Right ventricle myocardium superior (tissue), 1 donor: ENCODE data around the gene PSTPIP1. TPM values are rescaled to one million over a fixed set of nuclear protein-coding genes. Genes with fewer than 3 reads are reported as not detected.
A peak's percentile ranks its signal among the peaks of the same experiment; 100 is the strongest.

Experiments
- ATAC-seq: fragments of 200-7000 bp; cut with Tn5 transposase; one replicate; pipeline ENCODE4 v1.9.1; 2020; ENCODE audit warnings: mild to moderate bottlenecking; ENCODE audit not compliant: poor library complexity
- DNase-seq: peaks from one replicate; pipeline ENCODE4 v3.0.0-alpha.2; 2020
- intact Hi-C: fragments of 100-400 bp; cut with DNase I; formaldehyde crosslinking; loops from one replicate; pipeline ENCODE4 v1.11.2; 2022
- total RNA-seq: library from RNA; stranded (reverse); fragmentation: NEBNext Ultra II Directional; extraction: Animal tissue kit (Norgen Biotek cat#: 25700); gene quantifications from one replicate; pipeline ENCODE4 v1.2.1, GENCODE V29; 2021
- donor health status: DM: no; HTN: yes; CAD: no; lungs with severe emphysema.

PSTPIP1 gene
- total RNA-seq, 1 donor from 2014 or later: 5.0 TPM

DNA sequence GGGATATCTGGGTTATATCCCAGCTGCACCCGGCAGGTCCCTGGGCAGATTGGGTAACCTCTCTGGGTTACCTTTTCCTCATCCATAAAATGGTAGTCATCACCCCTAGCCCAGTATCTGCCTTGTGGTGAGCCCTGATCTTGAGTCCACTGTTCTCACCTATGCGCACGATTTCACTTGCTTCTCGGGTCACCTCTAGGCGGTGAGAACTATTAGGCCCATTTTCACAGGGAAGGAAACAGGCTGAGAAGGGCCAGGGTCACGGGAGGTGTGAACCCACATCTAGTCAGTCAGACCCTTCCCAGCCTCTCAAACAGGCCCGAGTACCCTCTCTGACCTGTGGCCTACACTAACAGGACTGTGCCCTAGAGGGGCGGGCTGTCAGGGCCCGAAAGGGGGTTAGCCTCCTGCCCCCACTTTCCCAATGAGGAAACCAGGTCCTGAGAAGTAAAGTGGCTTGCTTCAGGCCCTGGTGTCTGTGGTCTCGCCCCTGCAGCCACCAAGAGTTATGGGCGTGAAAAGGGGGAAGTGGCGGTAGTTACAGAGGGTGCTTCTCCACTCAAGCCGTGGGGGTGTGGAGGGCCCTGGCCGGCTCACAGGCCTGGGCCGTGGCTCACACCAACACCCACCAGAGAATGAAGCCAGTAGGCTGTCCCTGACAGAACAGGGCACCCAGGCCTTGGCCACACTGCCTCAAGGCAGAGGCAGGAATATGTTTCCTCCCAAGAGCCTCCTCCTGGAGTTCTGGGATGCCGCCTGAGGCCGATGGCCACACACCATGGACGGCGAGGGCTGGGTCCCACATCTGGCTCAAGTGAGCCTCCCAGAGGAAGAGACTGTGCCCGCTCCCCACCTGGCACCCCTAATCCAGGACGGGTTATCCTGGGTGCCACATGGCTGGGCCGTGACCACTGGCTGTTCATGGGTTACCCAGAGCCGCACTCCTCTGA lies 19.5 kb downstream of the PSTPIP1 start:
- ATAC-seq (peak; percentile 47), DNase-seq (no peak)
- intact Hi-C loops: no loop called here

DNA sequence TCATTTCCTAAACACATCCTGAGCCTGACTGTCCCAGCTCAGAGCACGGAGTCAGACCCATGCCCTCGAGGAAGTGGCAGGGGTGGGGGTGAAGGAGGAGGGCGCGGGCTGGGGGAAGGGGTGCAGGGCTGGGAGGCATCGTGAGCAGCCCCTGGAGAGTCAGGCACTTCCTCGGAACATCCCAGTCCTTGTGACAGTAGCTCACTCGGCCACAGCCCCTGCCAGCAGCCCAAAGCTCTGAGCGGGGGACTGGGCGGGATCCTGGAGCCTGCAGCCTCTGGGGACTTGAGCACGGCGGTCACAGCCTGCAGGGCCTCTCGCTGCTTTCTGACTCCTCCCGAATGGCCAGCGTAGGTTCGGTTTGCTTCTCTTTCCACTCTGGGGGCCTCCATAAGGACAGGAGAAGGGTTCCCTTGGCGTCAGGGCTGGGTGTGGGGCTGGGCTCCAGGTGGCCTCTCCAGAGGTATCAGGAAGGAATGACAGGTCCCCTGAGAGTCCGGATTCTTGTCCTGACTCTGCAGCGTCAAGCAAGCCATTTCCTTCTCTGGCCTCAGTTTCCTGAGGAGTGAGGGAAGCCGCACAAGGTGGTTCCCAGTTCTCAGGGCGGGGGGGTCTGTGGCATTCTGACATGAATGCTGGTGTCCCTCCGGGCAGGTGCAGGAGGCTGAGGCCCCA lies 20.9 kb downstream of the PSTPIP1 start:
- DNase-seq (no peak), ATAC-seq (no peak)
- intact Hi-C loops: no loop called here

DNA sequence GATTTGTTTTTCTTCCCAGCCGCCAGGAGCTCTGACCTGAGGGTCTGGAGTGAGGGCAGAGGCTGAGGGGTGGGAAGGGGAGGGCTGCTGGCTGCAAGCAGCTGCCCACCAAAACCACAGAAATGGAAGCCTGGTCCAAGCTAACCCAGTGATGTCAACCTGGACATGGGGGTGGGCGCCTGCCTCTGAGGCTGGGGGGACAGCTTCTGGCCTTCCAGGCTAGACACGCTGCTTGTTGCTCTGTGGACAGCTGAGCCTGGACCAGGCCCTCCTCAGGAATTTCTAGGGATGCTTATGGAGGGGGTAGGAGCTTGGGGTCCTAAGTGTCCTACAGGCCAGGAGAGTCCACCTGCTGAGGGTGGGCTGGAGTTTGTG lies 21.4 kb downstream of the PSTPIP1 start:
- no peak for ATAC-seq
- intact Hi-C loops: no loop called here
- no peak for DNase-seq

DNA sequence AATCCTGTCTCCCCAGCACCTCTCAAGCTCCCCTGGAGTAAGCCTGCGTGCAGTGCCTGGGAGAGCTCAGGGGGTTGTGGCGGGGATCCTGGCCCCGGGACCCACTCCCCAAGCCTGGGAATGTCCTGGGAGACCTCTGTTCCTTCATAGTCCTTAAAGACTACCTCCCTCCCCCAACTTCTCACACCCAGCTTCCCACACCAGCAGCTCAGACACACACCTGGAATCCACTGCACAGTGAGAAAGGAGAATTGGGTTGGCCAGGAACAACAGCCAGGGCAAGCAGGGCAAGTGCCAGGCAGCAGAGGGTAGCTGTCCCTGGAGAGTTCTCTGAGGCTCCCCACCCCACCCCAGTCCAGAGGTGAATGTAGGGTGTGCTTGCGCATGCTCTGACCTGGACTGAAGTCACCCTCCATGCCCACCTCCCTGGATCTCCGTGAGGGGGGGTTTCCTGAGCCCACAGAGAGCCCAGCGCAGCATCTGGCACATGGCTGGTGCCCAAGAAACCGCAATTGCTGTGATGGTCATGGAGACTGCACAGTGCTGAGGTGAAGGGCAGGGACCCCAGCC lies 22.2 kb downstream of the PSTPIP1 start:
- DNase-seq (peak; percentile 35), ATAC-seq (no peak)
- intact Hi-C loops: no loop called here

DNA sequence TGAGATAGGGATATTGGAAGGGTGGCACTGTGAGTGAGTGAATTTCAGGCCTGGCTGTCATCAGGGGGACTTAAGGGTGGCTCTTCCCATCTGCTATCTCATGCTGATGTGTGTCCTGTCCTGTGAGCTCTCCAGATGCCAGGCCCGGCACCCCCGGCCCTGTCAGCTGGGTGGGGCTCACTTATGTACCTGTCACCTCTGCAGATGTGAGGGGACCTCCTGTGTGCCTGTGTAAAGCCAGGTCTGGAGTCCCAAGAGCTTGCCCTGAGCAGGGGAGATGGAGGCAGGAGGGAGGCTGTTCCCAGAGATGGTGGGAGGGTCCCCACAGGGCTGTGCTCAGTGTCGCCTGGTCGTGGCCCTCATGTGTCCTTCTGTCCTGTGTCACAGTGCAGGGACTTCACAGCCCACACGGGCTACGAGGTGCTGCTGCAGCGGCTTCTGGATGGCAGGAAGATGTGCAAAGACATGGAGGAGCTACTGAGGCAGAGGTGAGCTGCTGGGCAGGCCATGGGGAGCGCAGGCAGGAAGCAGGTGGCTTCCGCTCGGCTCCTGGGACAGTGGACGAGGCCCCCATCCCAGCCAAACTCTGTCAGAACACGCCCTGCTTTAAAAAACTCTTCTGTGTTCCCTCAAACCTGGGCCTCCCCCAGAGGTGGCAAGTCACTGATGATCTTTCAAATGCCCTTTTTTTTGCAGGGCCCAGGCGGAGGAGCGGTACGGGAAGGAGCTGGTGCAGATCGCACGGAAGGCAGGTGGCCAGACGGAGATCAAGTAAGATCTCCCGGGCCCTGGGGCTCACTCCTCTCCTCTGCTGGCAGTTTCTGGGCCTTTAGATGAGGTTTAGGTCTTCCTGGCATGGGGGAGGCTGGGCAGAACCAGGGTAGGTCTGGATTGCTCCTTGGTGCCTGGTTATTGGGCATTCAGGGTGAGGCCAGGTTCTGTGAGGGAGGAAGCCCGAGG lies 23.1 kb downstream of the PSTPIP1 start:
- intact Hi-C loops: no loop called here
- DNase-seq: peak; percentile 20
- ATAC-seq: no peak

DNA sequence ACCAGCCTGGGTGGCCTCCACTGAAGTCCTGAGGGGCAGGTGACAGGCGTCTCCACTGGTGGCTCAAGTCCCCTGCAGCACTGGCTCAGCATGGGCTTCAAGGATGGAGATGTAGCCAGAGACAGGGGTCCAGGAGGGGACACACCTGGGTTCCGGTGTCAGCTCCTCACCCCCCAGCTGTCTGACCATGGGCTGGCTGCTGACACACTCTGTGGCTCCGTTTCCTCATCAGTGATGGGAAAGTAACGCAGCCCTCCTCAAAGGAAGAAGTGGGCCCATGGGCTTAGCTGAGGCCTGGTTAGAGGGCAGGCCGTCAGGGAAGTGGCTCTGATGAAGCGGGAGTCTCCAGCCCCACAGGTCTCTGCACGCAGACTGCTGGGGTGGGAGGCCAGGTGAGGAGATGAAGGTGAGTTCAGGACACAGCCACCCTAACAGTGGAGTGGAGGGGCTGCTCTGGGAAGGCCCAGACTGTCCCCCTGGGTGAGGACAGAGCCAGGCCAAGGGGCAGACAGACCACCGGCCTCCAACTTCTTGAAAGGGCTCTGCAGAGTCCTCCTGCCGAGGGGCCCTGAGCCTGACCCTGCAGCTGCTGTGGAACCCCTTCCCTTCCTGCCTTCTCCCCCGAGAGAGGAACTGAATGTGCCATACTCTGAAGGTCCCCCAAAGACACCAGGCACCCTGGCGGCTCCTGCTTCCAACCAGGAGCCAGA lies 24.0 kb downstream of the PSTPIP1 start:
- DNase-seq: peak; percentile 23
- intact Hi-C loops: no loop called here
- no peak for ATAC-seq

DNA sequence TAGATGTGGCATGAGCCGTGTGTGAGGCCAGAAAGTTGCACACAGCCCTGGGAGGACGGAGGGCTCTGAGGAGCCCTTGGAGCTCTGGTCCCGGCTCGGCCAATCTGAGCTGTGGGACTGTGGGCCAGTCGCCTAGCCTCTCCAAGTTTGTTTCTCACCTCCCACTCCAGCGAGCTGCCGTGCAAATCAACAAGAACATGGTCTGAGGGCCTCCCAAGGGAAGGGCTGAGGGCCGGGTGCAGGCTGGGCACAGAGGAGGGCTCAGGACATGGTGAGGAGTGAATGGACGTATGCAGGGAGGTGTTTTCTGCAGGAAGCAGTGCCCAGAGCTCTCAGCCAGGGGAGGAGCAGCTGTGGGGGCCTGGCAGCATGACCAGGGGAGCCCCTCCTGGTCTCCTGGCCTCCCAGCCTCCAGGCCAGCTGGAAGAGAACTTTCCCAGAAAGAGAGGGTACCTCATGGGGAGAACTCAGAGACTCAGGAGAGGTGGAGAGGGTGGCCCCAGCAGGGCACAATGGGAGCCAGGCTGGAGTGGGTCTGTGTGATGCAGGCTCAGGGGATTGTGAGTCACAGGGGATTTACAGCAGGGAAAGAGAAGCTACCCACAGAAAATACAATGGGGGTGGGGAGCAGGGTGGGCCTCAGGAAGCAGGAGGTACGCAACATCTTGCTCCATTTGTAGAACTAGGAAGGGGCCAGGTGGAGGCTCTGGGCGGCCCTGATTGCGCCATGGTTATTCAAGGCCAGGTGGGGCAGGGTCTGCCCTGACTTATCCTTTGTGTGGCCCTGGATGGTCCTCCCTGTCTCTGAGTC lies 24.8 kb downstream of the PSTPIP1 start:
- peak; percentile 30 for DNase-seq
- intact Hi-C loops: loop anchor here (5.0 kb wide), 1 partner anchor 523 kb away; no protein-coding TSS in a partner anchor
- no peak for ATAC-seq

DNA sequence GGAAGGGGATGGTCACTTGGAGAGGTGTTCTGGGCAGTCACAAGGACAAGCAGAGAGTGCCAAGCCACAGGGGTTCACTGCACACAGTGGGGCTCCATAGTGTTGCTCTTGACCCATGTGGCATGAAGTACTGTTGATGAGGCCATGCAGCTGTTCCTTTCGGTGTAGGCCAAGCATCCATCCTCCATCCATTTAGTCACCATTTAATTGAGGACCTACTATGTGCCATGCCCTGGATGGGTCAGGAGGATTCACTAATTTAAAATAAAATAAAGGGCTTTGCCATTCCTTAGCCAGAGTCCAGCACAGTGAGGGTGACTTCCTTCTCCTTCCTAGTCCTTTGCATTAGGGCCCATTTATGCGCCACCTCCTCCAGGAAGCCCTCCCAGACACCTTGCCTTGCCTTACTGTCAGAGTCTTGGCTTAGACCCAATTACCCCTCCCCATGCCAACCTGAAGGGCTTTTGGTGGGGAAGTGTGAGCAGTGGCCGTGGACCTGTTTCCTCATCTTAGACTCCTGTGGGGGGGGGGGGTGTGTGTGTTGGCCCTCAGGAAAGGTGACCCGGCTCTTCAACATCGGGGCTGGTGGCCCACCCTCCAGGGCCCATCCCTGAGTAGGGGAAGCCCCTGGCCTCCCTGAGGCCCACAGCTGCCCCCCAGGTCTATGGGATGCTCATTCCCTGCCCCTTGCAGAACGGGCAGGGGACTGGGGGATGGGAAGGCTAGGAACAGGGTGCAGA lies 25.6 kb downstream of the PSTPIP1 start:
- DNase-seq (peak; percentile 35), ATAC-seq (no peak)
- intact Hi-C loops: loop anchor here (5.0 kb wide), 1 partner anchor 522 kb away; no protein-coding TSS in a partner anchor

DNA sequence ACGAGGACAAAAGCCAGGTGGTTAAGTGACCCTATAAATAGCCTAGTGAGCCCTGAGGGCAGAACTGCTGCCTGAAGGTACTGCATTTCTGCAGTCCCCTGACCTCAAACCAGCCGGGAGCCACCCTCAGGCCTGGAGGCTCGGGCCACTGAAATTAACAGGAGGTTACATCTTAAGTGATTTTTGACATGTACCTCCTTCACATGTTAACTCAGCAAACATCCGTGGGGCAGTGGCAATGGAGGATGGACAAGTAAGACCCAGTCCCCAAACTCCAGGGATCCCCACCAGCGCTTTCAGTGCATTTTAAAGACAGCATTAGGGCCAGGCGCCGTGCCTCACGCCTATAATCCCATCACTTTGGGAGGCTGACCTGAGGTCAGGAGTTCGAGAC lies 26.2 kb downstream of the PSTPIP1 start:
- DNase-seq (no peak), ATAC-seq (peak; percentile 79)
- intact Hi-C loops: loop anchor here (5.0 kb wide), 1 partner anchor 521 kb away; no protein-coding TSS in a partner anchor

DNA sequence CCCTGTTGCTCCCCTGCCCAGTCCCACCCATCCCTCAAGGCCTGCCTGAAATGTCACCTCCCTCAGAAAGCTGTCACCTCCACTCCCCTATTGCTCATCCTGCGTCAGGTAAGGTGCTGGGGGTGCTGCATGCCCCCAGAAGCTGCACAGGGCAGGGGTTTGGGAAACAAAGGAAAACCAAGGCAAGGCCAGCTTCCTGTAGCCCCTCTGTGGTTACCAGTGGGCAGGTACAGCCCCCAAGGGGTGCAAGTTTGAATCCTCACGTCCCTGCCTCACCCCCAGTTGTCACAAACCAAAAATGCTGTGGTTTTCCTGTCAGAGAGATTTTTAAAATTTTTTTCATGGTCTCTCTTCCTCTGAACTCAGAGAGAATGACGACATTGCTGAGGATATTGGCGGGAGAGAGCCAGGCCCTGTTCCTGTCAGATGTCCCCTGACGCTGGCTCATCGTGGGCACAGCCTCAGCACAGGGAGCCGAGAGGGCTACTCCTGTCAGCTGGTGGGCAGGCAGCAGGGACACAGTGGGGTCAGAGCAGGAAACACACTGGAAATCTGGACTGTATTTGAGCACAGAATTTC lies 27.0 kb downstream of the PSTPIP1 start:
- ATAC-seq (no peak), DNase-seq (peak; percentile 39)
- intact Hi-C loops: loop anchor here (5.0 kb wide), 1 partner anchor 520 kb away; no protein-coding TSS in a partner anchor

DNA sequence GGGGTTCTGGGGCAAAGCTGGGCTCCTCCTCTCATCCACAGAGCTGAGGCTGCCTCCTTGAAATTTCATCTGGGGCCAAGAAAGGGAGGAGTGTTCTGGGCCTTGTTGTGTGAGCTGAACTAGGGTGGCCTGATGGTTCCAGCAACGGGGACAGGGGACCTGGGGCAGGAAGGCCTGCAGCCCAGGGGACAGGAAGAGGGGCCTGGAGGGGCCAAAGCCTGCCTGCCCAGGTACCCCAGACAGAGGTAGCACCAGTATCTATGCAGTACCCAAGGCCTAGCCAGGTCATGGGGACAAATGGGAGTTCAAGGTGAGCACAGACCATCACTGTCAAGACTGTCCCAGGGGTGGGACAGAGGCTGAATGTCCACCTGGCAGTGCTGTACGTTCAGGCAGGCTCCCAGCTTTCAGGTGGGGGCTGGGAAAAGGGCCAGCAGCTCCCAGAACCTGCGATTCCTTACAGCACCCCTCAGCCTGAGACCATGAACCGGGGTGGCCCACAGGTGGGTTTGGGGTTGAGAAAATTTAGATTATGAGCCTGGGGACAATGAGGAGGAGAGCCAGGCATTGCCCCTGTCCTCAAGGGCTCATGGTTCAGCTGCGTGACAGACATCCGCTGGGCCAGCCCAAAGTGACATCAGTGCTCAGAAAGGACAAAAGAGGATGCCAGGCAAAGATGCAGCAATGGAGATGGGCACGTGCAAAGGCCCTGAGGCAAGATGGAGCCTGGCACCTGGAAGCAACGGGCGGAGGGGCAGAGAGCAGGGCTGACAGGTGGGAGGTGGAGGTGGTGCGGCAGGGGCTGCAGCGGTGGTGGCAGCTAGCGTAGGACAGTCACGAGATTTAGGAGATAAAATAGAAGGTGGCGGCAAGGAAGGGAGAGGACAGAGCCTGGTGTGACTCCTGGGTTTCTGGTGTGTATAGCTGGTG lies 28.0 kb downstream of the PSTPIP1 start:
- intact Hi-C loops: loop anchor here (5.0 kb wide), 1 partner anchor 519 kb away; no protein-coding TSS in a partner anchor
- DNase-seq: peak; percentile 36
- no peak for ATAC-seq

DNA sequence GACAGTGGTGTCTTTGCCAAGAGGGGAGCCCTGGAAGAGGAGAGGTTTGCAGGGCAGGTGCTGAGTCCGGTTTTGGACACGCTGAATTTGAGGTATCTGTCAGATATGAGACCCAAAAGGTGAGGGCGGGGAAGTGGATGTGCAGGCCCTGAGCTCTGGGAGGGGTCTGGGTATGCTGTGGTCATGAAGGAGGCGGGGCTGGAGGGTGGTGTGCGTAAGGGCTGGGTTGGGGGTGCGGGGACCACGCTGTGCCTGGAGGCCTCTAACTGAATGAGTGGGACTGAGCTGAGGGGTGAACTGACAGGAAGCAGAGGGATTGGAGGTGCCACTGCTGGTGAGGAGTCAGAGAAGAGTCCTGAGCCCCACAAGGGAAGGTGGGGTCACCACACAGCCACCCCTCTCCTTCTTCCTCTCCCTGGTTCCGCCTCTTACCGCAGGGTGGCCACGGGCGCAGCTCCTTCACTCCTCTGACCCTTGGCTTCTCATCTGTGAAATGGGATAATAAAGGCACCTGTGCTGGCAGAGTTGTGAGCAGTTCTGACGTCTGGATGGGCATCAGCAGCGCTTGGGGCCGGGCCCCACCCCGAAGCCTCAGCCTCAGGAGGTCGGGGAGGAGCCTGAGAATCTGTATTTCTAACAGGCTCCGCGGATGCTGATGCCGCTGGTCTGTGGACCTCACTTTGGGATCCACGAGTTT lies 28.8 kb downstream of the PSTPIP1 start:
- ATAC-seq: no peak
- intact Hi-C loops: loop anchor here (5.0 kb wide), 1 partner anchor 519 kb away; no protein-coding TSS in a partner anchor
- peak; percentile 36 for DNase-seq

DNA sequence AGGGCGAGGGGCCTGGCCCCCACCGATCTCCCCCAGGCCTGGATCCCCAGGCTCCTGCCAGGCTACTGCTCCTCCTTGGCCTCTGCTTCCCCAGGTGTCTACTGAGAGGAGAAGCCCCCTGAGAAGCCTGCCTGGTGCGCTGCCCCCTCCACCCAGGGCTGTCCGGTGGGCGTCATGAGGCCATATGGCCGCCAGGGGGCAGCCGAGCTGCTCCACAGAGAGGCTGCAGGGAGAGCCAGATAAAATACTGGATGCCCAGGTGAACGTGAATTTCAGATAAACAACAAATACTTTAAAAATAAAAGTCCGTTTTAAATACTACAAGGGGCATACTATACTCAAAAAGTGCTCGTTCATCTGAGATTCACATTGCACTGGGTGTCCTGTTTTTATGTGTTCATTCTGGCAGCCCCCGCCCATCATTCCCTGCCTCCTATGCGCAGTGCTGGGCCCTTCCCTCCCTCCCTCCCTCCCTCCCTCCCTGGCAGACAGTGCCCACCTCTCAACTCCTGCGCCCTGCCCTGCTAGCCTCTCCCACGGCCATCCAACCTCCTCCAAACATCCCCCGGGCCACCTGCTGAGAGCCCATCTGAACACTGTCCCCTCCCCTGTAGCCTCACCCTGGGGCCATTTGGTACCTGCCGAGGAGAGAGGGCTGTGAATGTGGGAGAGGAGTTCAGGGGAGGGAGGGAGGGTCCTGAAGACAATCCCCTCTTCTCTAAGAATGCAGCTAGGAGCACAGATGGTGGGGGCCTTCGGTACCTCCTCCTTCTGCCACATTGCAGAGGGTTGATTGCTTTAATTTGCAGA lies 29.6 kb downstream of the PSTPIP1 start:
- DNase-seq (peak; percentile 83), ATAC-seq (peak; percentile 62)
- intact Hi-C loops: loop anchor here (5.0 kb wide), 1 partner anchor 518 kb away; no protein-coding TSS in a partner anchor
